IMR-90 (cell line): ENCODE data around the gene GJC3. TPM values are rescaled to one million over a fixed set of nuclear protein-coding genes. Genes with fewer than 3 reads are reported as not detected.
"Not testable (repeated sequence)": the region's sequence is repeated elsewhere in the genome, so short reads cannot be mapped to it uniquely, and the experiment has no call there.

Experiments used
- ATAC-seq: fragments of 200-7000 bp; cut with Tn5 transposase; 2 replicates; pipeline ENCODE4 v1.9.1; 2020; ENCODE audit warnings: low read depth, mild to moderate bottlenecking, moderate library complexity
- BruUV-seq: library from RNA; stranded (reverse); fragments of 400-500 nt; replicated peaks from 2 replicates; lab custom pipeline; 2021; lab: Mats Ljungman, UMichigan
- CTCF ChIA-PET: fragments of 300-600 bp; formaldehyde crosslinking; extraction: SDS; loops from one replicate; lab custom pipeline; 2021; ENCODE audit warnings: antibody characterized with exemption; lab: Yijun Ruan, JAX
- POLR2A ChIA-PET: fragments of 300-600 bp; sonication (Branson Sonifier 250); formaldehyde crosslinking; loops from one replicate; lab custom pipeline; 2022; ENCODE audit warnings: antibody characterized with exemption; ENCODE audit not compliant: unreplicated experiment; lab: Charles Lee
- DNase-seq: peaks from one replicate; pipeline ENCODE4 v3.0.0; 2013
- H2AFZ ChIP-seq: replicated peaks from 2 replicates; pipeline ENCODE3; 2013; ENCODE audit warnings: low read length, mild to moderate bottlenecking; ENCODE audit not compliant: poor library complexity
- H2AK5ac ChIP-seq: 2 replicates; pipeline ENCODE4 v1.6.1; 2013; ENCODE audit warnings: low read depth, low read length, inconsistent platforms
- H2AK9ac ChIP-seq: replicated peaks from 2 replicates; pipeline ENCODE3; 2013; ENCODE audit warnings: mild to moderate bottlenecking, low read depth, low read length, moderate library complexity; ENCODE audit not compliant: poor library complexity
- H2BK120ac ChIP-seq: 2 replicates; pipeline ENCODE4 v1.6.1; 2013; ENCODE audit warnings: low read depth, low read length, inconsistent platforms
- H2BK15ac ChIP-seq: 3 replicates; pipeline ENCODE4 v1.6.1; 2013; ENCODE audit warnings: low read depth, low read length, inconsistent platforms
- H2BK20ac ChIP-seq: 2 replicates; pipeline ENCODE4 v1.6.1; 2013; ENCODE audit warnings: low read depth, mild to moderate bottlenecking, inconsistent platforms, low read length, moderate library complexity
- H2BK5ac ChIP-seq: 2 replicates; pipeline ENCODE4 v1.6.1; 2013; ENCODE audit warnings: mild to moderate bottlenecking, low read depth, low read length, inconsistent platforms; ENCODE audit not compliant: poor library complexity, severe bottlenecking
- H3K14ac ChIP-seq: replicated peaks from 2 replicates; pipeline ENCODE4 v1.6.1; 2013; ENCODE audit warnings: low read depth, low read length, inconsistent platforms
- H3K18ac ChIP-seq: 2 replicates; pipeline ENCODE4 v1.6.1; 2013; ENCODE audit warnings: low read depth, low read length, control low read depth
- H3K23ac ChIP-seq: 2 replicates; pipeline ENCODE4 v1.6.1; 2013; ENCODE audit warnings: low read depth, low read length, inconsistent platforms
- H3K27ac ChIP-seq: 2 replicates; pipeline ENCODE4 v1.5.1; 2013; ENCODE audit warnings: mild to moderate bottlenecking, control low read depth, low read length; ENCODE audit not compliant: insufficient read depth
- H3K27me3 ChIP-seq: 2 replicates; pipeline ENCODE4 v1.6.1; 2013; ENCODE audit warnings: low read length; ENCODE audit not compliant: control insufficient read depth, insufficient read depth
- H3K36me3 ChIP-seq: 2 replicates; pipeline ENCODE4 v1.6.1; 2013; ENCODE audit warnings: low read length, mixed read lengths; ENCODE audit not compliant: control insufficient read depth, insufficient read depth
- H3K4ac ChIP-seq: 2 replicates; pipeline ENCODE4 v1.6.1; 2013; ENCODE audit warnings: low read depth, low read length, inconsistent platforms
- H3K4me1 ChIP-seq: 2 replicates; pipeline ENCODE4 v1.6.1; 2013; ENCODE audit warnings: low read length, mixed read lengths; ENCODE audit not compliant: control insufficient read depth, insufficient read depth
- H3K4me2 ChIP-seq: 2 replicates; pipeline ENCODE4 v1.6.1; 2013; ENCODE audit warnings: low read depth, mild to moderate bottlenecking, control low read depth, low read length, moderate library complexity
- H3K4me3 ChIP-seq: 2 replicates; pipeline ENCODE4 v1.5.1; 2013; ENCODE audit warnings: low read depth, mild to moderate bottlenecking, control low read depth, low read length, moderate library complexity; ENCODE audit not compliant: insufficient read depth
- H3K56ac ChIP-seq: 2 replicates; pipeline ENCODE4 v1.6.1; 2013; ENCODE audit warnings: low read length, inconsistent platforms; ENCODE audit not compliant: insufficient read depth; ENCODE audit errors: extremely low read depth
- H3K79me1 ChIP-seq, 2 experiments: 2 replicates each; pipeline ENCODE4 v1.6.1; 2013; ENCODE audit warnings: low read length in 2 of 2, inconsistent platforms in 1 of 2, low read depth in 1 of 2
- H3K9ac ChIP-seq: 2 replicates; pipeline ENCODE4 v1.6.1; 2013; ENCODE audit warnings: low read depth, low read length, control low read depth
- H3K9me1 ChIP-seq: 2 replicates; pipeline ENCODE4 v1.6.1; 2013; ENCODE audit warnings: low read length, inconsistent platforms; ENCODE audit not compliant: insufficient read depth
- H3K9me3 ChIP-seq: 2 replicates; pipeline ENCODE4 v1.6.1; 2013; ENCODE audit warnings: low read length; ENCODE audit not compliant: control insufficient read depth, insufficient read depth
- H4K20me1 ChIP-seq: 2 replicates; pipeline ENCODE4 v1.6.1; 2013; ENCODE audit warnings: low read length, inconsistent platforms; ENCODE audit not compliant: insufficient read depth
- H4K5ac ChIP-seq: 2 replicates; pipeline ENCODE4 v1.6.1; 2013; ENCODE audit warnings: mild to moderate bottlenecking, low read depth, low read length, control low read depth
- H4K8ac ChIP-seq, 2 experiments: 2 replicates each; pipeline ENCODE4 v1.6.1; 2013; ENCODE audit warnings: low read depth in 2 of 2, low read length in 2 of 2, control low read depth in 1 of 2, inconsistent platforms in 1 of 2
- H4K91ac ChIP-seq: 2 replicates; pipeline ENCODE4 v1.6.1; 2013; ENCODE audit warnings: low read depth, low read length, inconsistent platforms; ENCODE audit not compliant: insufficient read depth
- ELK1 ChIP-seq: fragments of 150-350 bp; IDR thresholded peaks from 2 replicates; pipeline ENCODE4 v1.6.1; 2016; ENCODE audit warnings: low read depth, mild to moderate bottlenecking, low read length, moderate library complexity, borderline replicate concordance
- MAFK ChIP-seq: IDR thresholded peaks from 2 replicates; pipeline ENCODE4 v1.6.1; 2012; ENCODE audit warnings: low read depth, low read length, improper control_type of control experiment
- RAD21 ChIP-seq: IDR thresholded peaks from 2 replicates; pipeline ENCODE4 v1.6.1; 2012; ENCODE audit warnings: low read length, improper control_type of control experiment
- WGBS, 2 experiments: methylation state at CpG; one replicate each; pipeline versions ENCODE4 v1.1.5 to v1.1.7; 2013; ENCODE audit warnings: missing lambda C conversion rate in 2 of 2; ENCODE audit not compliant: insufficient read length in 1 of 2; ENCODE audit errors: extremely low coverage in 2 of 2; 5-methylcytosine and 5-hydroxymethylcytosine counted together
- dilution Hi-C: fragments of 300-500 bp; cut with HindIII; formaldehyde crosslinking; loops from one replicate; pipeline ENCODE4 v1.14.3; 2018; ENCODE audit warnings: low sequenced_read_pairs; ENCODE audit not compliant: unreplicated experiment
- in situ Hi-C: fragments of 300-500 bp; cut with MboI; formaldehyde crosslinking; loops from 3 replicates; pipeline ENCODE4 v1.14.3; 2019; ENCODE audit warnings: low sequenced_read_pairs, inconsistent platforms, mixed read lengths
- intact Hi-C: fragments of 100-400 bp; cut with micrococcal nuclease; formaldehyde crosslinking; loops from 2 replicates; pipeline ENCODE4 v1.10.0; 2022
- polyA plus RNA-seq, 3 experiments: library from polyadenylated mRNA; depleted of rRNA; stranded (reverse); fragments of >200 nt; gene quantifications; 2 replicates each; pipeline ENCODE4 v1.2.3, GENCODE V29; 2012; ENCODE audit warnings: low replicate concordance in 1 of 3
- total RNA-seq: library from RNA; depleted of rRNA; stranded (reverse); fragments of >200 nt; gene quantifications from 2 replicates; pipeline ENCODE4 v1.2.3, GENCODE V29; 2012
- TF ChIP-seq, protein P1 (sequence below): fragments of 150-350 bp; IDR thresholded peaks from 2 replicates; pipeline ENCODE4 v1.6.1; 2017; ENCODE audit warnings: mild to moderate bottlenecking, antibody characterized with exemption, low read length, low read depth

The GJC3 gene
- total and polyA plus RNA-seq, 2 of the 4 experiments (the other 2 are of a cell fraction), result not detected

DNA sequence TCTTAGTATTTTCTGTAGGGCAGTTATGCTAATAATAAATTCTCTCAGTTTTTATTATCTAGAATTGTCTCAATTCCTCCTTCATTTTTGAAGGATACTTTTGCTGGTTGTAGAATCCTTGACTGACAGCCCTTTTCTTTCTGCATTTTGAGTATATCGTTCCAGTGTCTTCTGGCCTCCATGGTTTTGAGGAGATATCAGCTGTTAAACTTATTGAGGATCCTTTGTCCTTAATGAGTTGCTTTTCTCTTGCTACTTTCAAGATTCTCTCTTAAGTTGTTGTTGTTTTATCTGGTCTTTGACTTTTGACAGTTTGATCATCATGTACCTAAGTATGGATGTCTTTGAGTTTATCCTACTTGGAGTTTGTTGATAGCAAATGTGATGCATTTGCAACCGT, 8.9 kb upstream of the GJC3 start:
- no TSS peak for BruUV-seq
- no peak overlapping the region for H3K56ac ChIP-seq
- no peak overlapping the region for H3K23ac ChIP-seq
- TF ChIP-seq ELK1, result no peak
- TF ChIP-seq MAFK, result no peak
- TF ChIP-seq, protein P1, sequence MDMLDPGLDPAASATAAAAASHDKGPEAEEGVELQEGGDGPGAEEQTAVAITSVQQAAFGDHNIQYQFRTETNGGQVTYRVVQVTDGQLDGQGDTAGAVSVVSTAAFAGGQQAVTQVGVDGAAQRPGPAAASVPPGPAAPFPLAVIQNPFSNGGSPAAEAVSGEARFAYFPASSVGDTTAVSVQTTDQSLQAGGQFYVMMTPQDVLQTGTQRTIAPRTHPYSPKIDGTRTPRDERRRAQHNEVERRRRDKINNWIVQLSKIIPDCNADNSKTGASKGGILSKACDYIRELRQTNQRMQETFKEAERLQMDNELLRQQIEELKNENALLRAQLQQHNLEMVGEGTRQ, result no peak
- TF ChIP-seq RAD21, result no peak
- no peak for ATAC-seq
- peaks cover 15% of the 10 kb centered on the region for H3K27me3 ChIP-seq
- no peak overlapping the region for H3K18ac ChIP-seq
- no peak overlapping the region for H3K4ac ChIP-seq
- CTCF ChIA-PET, result no interaction called here
- H2BK5ac ChIP-seq, result no peak overlapping the region
- no peak overlapping the region for H3K27ac ChIP-seq
- no peaks in the 10 kb centered on the region for H3K79me1 ChIP-seq
- WGBS, 2 experiments, result no CpG with 5 or more reads among the region's 2 CpGs
- no peak overlapping the region for H3K14ac ChIP-seq
- no peak overlapping the region for H2AK9ac ChIP-seq
- H3K4me1 ChIP-seq, result no peaks in the 10 kb centered on the region
- no peaks in the 10 kb centered on the region for H3K36me3 ChIP-seq
- no peak for DNase-seq
- H3K4me3 ChIP-seq, result no peak overlapping the region
- H2BK15ac ChIP-seq, result no peak overlapping the region; the same call in 2 of the 3 replicates
- H2BK20ac ChIP-seq, result no peak overlapping the region
- H3K9me1 ChIP-seq, result no peaks in the 10 kb centered on the region
- H2AK5ac ChIP-seq, result no peak overlapping the region
- H4K8ac ChIP-seq, result no peak overlapping the region
- no peak overlapping the region for H2BK120ac ChIP-seq
- H3K9me3 ChIP-seq, result 0 out of 2 replicates have a peak, but pooled peaks cover 2% of the 10 kb centered on the region
- no peak overlapping the region for H4K5ac ChIP-seq
- no peak overlapping the region for H4K91ac ChIP-seq
- H3K4me2 ChIP-seq, result no peak overlapping the region
- intact Hi-C loops (no loop called here), in situ Hi-C loops (no loop called here), dilution Hi-C loops (no loop called here)
- no peaks in the 10 kb centered on the region for H4K20me1 ChIP-seq
- no peak overlapping the region for H2AFZ ChIP-seq
- POLR2A ChIA-PET, result no interaction called here
- no peak overlapping the region for H3K9ac ChIP-seq

- H3K36me3 ChIP-seq, DNase-seq, H4K91ac ChIP-seq, H3K9me3 ChIP-seq, H3K4me2 ChIP-seq, H2BK15ac ChIP-seq, H2BK120ac ChIP-seq, H2BK20ac ChIP-seq, ATAC-seq, H3K4me1 ChIP-seq, H2BK5ac ChIP-seq, H3K14ac ChIP-seq, H2AK9ac ChIP-seq, intact Hi-C loops, BruUV-seq, H4K5ac ChIP-seq, H3K4me3 ChIP-seq, POLR2A ChIA-PET, dilution Hi-C loops, H3K9ac ChIP-seq, CTCF ChIA-PET, H3K56ac ChIP-seq, H3K4ac ChIP-seq, H3K18ac ChIP-seq, H3K9me1 ChIP-seq, H3K79me1 ChIP-seq, H3K23ac ChIP-seq, H2AK5ac ChIP-seq, H4K20me1 ChIP-seq, in situ Hi-C loops, H3K27ac ChIP-seq, H4K8ac ChIP-seq: not testable (repeated sequence)
- H3K27me3 ChIP-seq, result peaks cover 26% of the 10 kb centered on the region
- peak overlapping the region; percentile 49 for H2AFZ ChIP-seq
- 15% methylated on average over 3 of the region's 4 CpGs; no CpG with 5 or more reads in 1 of the 2 experiments for WGBS, 2 experiments
These were observed 5.6 kb upstream of the GJC3 start for GRCh38 chr7:99935009-99935408.
